GM21529 (cell line): ENCODE results near the gene EPN1.

Experiments used
- ATAC-seq: cut with Tn5 transposase; IDR thresholded peaks from one replicate; pipeline ENCODE4 v1.9.1; 2021; ENCODE audit not compliant: unreplicated experiment

Gene EPN1

DNA sequence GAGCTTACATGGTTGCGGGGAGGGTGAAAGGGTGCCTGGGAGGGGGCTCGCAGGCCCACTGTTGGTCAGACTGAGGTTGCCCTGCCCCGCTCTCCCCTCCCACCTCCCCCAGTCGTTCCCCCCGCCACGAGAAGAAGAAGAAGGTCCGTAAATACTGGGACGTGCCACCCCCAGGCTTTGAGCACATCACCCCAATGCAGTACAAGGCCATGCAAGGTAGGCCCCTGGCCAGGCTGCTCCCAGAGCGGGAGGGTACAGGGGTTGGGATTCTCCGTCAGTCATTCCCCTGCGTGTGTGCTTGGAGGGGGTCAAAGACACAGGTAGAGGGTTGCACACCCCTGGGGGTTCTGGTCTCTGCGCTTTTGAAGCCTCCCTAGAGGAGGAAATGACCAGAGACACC is 14.6 kb upstream of the EPN1 start:
- no peak for ATAC-seq

DNA sequence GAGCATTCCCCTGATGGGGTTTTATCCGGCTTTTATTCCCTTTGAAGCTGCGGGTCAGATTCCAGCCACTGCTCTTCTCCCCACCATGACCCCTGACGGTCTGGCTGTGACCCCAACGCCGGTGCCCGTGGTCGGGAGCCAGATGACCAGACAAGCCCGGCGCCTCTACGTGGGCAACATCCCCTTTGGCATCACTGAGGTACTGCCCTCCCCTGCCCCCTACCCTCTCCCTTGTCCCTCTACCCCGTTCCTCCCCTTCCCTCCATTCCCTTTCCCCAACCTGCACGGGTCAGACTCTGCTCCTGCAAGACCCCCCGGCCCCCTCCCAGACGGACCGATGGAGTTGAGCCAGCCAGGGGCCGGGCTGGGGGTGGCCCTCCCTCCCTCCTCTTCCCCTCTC is 14.0 kb upstream of the EPN1 start:
- no peak for ATAC-seq

DNA sequence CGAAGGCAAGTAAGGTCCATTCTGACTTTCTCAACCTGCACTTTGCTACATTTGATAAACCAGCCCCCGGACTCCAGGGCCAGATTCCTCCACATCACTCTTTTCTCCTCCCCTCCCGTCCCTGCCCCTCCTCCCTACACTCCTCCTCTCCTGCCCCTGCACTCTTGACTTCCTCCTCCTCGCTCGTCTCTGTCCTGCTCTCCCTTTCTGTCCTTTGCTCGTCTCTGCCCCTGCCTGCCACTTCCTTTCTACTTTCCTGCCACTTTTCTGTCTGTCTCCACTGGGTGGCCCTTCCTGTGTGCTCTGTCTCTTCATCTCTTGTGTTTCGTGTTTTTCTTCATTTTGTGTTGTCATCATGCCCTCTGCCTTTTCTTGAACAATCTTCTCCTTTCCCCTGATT is 13.2 kb upstream of the EPN1 start:
- no peak for ATAC-seq

DNA sequence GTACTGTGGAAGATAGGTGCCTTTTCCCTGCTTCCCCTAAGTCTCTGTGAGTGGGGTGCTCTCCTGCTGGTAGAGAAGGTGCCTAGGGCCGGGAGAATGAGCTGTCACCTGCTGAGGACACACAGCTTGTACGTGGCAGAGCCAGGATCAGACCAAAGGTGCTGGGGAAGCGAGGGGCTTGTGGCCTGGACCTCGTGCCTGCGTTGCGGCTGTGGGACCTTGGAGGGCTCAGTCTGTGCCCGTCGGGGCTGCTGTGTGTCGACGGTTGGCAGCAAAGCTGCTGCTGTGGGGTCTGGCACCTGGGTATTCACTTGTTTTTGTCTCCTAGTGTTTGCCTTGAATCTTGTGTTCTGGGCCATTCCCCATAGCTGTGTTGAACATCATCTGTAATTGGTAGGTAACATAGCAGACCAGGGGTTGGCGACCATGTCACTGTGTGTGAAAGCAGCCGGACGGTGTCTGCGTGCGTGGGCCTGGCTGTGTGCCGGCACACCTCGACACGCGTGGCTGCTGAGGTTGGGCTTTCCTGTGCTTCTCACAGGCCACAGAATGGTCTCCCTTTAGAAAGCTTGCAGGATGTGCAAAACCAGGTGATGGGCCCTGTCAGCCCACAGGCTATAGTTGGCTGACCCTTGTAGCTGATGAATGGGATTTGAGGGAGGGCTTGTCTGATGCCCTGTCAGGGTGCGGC is 11.0 kb upstream of the EPN1 start:
- ATAC-seq = no peak

DNA sequence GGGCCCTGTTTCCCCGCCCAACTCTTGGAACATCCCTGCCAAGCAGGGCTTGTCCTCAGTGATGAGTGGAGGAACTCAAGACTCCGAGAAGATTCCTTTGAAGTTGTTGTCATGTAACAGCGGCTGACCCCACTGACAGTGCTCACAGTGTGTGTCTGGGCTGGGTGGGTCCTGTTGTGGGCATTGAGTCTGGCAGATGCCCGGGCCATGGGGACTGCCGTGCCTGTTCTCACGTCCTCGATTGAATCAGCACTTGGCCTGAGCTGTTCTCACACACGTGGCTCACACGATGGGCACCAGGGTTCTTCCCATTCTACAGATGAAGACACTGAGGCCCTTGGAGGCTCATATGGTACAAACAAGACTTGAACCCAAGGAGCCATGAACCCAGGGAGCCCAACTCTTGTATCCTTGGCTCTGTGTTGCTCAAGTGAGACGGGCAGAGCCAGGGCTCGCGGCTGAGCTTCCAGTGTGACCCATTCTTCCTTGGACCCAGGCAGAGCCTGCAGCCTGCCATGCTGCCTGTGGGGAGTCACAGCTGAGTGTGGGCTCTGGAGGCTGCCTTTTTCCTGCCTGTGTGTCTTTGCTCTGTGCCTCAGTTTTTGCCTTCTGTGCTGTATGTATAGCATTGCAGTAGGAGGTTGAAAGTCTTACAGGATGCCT is 8.6 kb upstream of the EPN1 start:
- no peak for ATAC-seq

DNA sequence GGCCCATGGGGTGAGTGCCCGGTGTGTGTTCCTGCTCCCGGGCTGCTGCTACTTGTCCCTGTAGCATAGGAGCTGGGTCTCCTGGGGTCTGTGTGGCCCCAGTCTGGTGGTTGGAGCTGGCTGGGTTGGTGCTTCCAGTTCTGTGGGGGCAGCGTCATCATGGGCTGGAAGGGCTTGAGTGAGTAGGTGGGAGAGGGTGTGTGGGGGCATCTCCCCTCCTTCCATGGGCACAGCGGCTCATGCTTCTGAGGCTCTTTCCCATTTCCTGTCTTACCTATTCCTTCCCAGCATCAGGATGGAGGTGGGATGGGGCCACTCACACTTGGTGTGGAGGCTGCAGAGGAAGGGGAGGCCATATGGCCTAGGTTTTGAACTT is 8.0 kb upstream of the EPN1 start:
- ATAC-seq = no peak

DNA sequence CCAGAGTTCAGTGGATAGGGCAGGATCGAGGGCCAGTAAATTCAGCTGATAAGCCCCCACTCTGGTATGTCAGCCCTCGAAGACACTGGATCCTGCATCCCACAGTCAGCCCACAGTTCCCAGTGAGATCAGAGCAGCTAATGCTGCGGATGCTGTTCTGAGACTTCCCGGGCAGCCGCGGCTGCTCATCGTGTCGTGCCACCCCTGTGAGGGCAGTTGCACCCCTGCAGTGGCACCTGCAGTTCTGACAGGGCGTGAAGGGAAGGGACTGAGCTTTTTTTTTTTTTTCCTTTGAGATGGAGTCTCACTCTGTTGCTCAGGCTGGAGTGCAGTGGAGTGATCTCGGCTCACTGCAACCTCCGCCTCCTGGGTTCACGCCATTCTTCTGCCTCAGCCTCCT is 7.5 kb upstream of the EPN1 start:
- ATAC-seq = no peak

DNA sequence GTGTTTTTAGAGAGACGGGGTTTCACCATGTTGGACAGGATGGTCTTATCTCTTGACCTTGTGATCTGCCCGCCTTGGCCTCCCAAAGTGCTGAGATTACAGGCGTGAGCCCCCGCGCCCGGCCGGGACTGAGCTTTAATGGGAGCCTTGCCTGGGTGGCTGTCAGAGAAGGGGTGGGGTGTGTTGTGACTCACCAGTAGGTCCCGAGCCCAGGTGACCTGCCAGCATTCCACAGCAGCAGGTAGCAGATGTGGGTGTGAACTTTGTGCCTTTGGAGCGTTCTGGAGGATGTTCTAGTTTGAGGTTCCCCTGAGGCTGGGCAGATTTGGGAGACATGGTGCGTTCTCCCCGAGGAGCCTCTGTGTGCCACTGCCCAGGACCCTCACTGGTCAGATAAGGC is 7.1 kb upstream of the EPN1 start:
- no peak for ATAC-seq

DNA sequence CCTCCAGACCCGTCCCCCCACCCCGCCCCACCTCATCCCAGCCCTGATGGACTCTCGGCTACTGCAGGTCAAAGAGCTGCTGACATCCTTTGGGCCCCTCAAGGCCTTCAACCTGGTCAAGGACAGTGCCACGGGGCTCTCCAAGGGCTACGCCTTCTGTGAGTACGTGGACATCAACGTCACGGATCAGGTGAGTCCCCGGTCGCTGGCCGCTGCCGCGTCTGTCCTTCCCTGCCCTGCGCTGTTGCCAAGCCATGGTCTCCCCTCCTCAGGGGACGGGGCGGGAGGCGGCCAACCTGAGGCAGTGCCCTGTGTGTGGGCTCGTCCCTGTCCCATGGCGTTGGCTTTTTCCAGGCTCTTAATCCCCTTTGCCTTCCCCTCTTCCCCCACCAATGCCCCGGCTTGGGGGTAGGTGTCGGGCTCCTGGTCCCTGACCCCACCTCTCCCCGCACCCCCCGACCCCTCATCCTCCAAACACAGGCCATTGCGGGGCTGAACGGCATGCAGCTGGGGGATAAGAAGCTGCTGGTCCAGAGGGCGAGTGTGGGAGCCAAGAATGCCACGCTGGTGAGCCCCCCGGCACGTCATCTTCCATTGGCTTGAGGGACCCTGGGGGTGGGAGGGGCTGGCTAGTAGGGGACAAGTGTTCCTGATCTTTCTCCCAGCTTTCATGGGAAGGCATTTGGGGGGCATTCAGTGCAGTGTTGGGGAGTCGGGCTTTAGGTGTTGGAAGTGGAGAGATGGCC is 6.2 kb upstream of the EPN1 start:
- no peak for ATAC-seq

DNA sequence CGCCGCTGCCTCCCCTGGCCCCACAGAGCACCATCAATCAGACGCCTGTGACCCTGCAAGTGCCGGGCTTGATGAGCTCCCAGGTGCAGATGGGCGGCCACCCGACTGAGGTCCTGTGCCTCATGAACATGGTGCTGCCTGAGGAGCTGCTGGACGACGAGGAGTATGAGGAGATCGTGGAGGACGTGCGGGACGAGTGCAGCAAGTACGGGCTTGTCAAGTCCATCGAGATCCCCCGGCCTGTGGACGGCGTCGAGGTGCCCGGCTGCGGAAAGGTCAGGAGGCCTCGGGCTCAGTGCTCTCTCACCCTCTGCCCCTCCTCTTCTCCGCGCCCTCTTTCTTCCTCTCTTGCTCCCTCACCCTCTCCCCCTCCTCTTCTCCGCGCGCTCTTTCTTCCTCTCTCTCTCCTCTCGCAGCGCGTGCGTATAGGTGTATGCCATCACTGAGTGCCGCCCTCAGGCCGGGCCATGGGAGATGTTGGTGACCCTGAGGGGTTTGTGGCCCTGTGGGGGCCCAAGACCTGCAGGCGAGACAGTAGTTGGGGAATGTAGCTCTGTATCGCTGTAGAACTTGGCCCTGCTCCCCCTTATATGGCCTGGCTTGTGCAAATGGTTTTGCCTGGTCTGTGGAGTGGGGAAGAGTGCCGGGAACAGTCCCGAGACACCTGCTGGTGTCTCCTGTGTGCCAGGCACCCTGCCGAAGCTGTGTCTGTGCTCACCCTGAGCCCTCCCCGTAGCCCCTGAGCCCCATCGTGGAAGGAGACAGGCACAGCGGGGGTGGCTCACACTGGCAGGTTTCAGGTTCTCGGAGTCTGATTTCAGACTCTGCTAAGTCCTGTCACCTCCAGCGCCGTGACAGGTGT is 5.4 kb upstream of the EPN1 start:
- ATAC-seq = no peak

DNA sequence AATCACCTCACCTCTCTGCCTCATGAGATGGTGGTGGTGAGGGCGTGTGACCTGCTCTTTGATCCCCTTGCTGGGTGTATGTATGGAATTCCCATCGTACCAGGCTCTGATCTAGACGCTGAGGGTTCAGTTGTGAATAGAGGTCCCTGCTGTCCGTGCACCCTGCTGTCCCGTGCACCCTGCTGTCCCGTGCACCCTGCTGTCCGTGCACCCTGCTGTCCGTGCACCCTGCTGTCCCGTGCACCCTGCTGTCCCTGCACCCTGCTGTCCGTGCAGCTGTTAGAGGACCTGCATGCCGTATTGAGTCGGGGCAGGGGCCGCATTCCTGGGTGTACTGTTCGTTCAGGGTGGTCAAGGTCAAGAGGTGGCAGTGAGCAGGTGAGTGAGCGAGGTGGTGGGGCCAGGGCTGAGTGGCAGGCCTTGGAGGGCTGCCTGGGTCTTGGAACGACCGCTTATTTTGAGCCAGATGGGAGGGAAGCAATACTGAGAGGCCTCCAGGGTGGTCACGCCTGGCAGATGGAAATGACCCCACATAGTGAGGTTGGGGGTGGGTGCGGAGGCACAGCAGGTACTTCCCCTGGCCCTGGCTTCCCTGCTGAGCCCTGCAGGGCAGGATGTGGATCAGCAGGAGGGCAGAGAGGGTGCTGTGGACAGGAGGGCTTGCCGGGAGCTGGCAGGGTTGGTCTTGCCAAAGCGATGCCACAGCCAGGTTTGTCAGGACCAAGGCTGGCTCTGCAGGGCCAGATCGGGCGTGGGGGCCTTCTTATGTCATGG is 4.6 kb upstream of the EPN1 start:
- no peak for ATAC-seq

DNA sequence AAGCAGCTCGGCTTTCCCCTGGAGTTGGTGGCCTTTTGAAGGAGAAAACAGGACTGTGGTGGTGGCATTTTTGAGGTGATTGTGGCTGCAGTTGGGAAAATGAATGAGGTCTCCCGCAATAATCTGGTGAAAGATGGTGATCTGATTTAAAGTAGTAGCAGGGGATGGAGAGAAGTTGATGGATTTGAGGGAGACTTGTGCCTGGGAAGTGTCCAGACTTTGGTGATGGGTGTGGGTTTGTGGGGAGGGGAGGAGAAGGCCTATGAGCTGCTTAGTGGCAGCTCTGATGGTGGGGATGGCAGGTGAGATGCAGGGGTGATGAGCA is 4.0 kb upstream of the EPN1 start:
- no peak for ATAC-seq

DNA sequence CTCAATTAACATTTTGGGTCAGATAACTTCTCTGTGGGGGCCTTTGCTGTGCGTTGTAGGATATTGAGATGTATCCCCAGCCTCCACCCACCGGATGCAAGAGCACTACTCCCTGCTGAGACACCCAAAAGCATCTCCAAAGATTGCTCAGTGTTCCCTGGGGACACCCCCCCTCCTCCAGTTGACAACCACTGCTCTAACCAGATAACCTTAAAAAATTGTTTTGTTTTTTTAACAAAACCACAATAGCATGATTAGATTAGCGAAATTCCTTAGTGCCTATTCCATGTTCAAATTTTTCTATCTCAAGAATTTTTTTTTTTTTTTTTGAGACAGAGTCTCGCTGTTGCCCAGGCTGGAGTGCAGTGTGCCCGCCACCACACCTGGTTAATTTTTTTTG is 2.6 kb upstream of the EPN1 start:
- no peak for ATAC-seq

DNA sequence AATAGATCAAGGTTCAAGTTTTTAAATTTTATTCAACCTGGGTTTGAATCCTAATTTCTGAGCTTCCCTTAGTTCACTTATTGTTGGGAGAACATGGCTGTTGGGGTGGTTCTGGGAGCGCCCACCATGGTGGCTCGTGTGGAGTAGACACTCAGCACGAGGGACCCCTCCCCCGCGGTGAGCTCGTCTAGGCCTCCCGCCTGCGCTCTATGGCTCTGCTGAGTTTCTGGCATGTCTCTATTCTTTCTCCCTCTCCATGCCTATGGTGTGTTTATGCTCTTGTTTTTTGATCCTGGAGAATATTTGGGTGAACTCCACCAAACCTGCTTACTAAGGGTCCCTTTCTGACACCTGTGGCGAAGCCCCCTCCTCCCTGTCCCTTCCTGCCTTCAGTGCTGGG is 1.6 kb upstream of the EPN1 start:
- ATAC-seq = no peak

DNA sequence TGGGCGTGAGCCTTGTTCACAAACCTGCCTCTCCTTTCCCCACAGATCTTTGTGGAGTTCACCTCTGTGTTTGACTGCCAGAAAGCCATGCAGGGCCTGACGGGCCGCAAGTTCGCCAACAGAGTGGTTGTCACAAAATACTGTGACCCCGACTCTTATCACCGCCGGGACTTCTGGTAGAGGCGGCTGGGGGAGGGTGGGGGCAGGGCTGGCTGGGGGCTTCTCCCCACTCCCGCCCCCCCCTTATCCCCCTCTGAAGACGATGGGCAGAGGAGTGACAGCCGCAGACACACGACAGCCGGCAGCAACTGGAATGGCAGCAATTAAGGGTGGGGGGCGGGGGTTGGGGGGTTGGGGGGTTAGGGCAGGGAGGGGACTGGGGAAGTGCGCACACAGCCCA is 1.1 kb upstream of the EPN1 start:
- ATAC-seq = no peak

DNA sequence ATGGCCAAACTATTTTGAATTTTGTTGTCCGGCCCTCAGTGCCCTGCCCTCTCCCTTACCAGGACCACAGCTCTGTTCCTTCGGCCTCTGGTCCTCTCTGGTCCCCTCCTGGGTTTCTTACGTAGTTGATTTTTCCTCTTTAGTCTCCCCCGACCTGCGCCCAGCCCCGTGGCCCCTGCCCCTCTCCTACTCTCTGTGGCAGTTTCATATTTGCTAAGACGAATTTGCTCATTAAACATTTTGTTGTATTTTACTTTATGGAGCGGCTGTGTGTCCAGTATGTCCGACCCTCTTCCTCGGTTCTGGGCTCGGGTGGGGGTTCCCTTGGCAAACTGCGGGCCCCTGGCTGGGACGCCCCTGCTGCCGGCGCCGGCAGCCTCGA is 576 bp upstream of the EPN1 start:
- ATAC-seq = no peak

DNA sequence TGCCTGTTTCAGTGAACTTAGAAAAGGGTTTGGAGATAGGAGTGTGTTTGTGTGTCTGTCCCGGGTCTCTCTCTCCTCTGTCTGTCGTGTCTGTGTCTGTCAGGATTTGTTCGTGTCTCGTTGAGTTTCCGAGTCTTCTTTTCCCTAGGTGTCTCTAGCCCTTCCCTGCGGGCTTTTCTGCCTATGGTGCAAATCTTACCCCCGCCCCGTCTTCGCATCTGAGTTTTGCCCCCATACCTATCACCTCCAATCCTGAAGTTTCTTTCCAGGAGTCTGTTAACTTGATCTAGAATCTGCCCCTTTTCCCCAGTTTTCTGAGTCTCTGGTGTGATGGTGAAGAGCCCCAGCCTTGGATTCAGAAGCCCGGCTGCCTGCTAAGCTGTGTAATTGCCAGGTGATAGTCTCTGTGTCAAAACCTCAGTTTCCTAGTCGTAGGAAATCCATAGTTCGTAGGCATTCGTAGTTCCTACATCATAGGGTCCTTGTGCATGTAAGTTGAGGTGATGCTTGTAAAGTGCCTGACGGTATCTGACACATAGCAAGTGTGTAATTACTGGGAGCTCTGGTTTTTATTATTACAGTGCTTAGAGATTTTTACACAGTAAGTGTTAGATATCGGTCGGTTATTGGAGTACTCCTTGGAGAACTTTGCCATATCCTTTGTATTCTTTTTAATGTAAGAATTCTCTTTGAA is 782 bp downstream of the EPN1 start:
- ATAC-seq = no peak

DNA sequence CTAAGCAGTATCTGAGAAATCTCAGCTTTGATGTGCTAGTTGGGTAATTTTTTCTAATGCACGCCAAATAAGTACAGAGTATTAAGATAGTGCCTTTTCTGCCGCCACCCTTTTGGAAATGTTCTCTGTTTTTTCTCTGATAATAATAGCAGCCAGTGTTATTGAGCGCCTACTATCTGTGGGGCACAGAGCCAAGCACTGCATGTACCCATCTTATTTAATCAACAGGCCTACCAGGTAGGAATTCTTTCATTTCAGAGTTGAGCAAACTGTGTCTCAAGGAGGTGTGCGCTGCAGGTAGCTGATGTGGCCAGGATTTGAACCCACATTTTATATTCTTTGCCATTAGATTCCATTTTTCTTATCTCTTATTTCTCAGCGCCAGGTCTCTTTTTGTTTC is 1.4 kb downstream of the EPN1 start:
- no peak for ATAC-seq

DNA sequence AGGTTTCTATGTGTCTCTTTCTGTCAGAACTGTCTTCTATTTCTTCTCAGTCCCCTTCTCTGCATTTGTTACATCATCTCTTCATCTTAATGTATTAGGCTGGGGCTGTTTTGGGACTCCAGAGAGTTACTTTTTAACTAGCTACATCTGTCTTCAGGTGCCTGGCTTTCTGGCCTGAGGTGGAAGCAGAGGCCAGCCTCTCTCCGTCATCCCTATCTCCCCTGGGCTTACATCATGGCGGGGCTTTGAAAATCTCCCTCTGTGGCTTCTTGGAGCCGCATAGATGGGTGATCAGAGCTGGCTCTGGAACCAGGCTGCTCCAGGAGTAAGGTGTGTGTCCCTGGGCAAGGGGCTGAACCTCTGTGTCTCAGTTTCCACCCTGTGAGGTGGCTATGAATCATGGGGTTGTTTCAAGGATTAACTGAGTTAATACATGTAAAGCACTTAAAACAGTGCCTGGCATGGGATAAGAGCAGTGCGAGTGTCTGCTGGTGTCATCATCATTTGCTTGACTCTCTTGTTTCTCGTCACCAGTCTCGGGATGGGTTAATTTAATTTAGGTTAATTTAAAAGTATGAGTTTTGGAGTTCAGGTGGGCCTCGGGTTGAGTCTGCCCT is 2.0 kb downstream of the EPN1 start:
- no peak for ATAC-seq

DNA sequence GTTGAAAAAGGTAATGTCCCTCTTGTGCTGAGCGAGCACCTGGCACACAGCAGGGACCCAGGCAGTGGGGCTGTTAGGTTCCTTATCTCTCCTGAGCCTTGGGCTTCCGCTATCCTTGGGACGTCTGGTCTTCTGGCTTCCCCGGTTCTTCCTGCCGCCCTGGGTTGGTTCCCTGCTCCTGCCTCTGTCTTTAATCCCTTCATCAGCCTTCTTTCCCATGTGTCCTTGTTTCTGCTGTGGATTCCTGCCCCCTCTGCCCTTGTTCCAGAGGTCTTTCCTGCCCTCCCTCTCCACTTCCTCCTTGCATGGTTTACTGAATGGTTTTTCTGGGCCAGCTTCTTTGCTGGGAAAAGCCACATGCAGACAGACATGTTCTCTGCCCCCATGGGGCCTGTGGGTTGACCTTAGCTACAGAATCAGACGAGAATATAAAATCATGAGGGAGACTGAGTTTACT is 2.6 kb downstream of the EPN1 start:
- no peak for ATAC-seq
